HepG2 (cell line): Measurements from ENCODE around the gene AASS. TPM values are rescaled to one million over a fixed set of nuclear protein-coding genes. Genes with fewer than 3 reads are reported as not detected.
"Not testable (repeated sequence)": the region's sequence is repeated elsewhere in the genome, so short reads cannot be mapped to it uniquely, and the experiment has no call there.

ENCODE experiments used
- ATAC-seq: fragments of 200-7000 bp; cut with Tn5 transposase; 3 replicates; pipeline ENCODE4 v1.9.1; 2020; ENCODE audit warnings: mild to moderate bottlenecking, moderate library complexity
- BruUV-seq: library from RNA; stranded (reverse); fragments of 400-500 nt; replicated peaks from 2 replicates; lab custom pipeline; 2021; lab: Mats Ljungman, UMichigan
- CTCF ChIA-PET: fragments of 300-600 bp; formaldehyde crosslinking; extraction: SDS; loops from one replicate; lab custom pipeline; 2021; ENCODE audit warnings: low total read pairs, inconsistent platforms, low intra/inter-chr PET ratio; lab: Yijun Ruan, JAX
- POLR2A ChIA-PET: fragments of 350-600 bp; sonication (Branson Sonifier 250); formaldehyde crosslinking; loops from one replicate; lab custom pipeline; 2020; ENCODE audit warnings: antibody characterized with exemption, inconsistent platforms; lab: Yijun Ruan, JAX
- DNase-seq: peaks from one replicate; pipeline ENCODE4 v3.0.0-alpha.2; 2015; ENCODE audit warnings: low spot score
- FAIRE-seq: peaks from 3 replicates; lab custom pipeline; 2011; peaks lifted over from hg19 to GRCh38; lab: Jason Lieb, UNC
- H2AFZ ChIP-seq: one replicate; pipeline ENCODE4 v1.6.1; 2011; ENCODE audit warnings: low read length, inconsistent platforms
- H3K27ac ChIP-seq: fragments of 300-600 bp; 3 replicates; pipeline ENCODE4 v1.8.0; 2011; ENCODE audit warnings: mixed run types, mild to moderate bottlenecking, mixed read lengths, low read length, inconsistent platforms; ENCODE audit not compliant: insufficient read depth; ENCODE audit errors: extremely low read length
- H3K27me3 ChIP-seq, 2 experiments: fragments of 200-600 bp in 1 of 2; 2 replicates in 1 of 2; 3 replicates in 1 of 2; pipeline versions ENCODE4 v1.6.0 to v1.8.0; 2011; ENCODE audit warnings: low read length in 2 of 2, mild to moderate bottlenecking in 2 of 2, moderate library complexity in 2 of 2, inconsistent platforms in 1 of 2; ENCODE audit not compliant: insufficient read depth in 2 of 2, control insufficient read depth in 1 of 2
- H3K36me3 ChIP-seq, 2 experiments: fragments of 200-600 bp in 1 of 2; replicated peaks in 1 of 2; 2 replicates in 1 of 2; 3 replicates in 1 of 2; pipeline versions ENCODE4 v1.5.1 to v1.8.0; 2011; ENCODE audit warnings: low read length in 2 of 2, inconsistent platforms in 1 of 2; ENCODE audit not compliant: insufficient read depth in 2 of 2, control insufficient read depth in 1 of 2
- H3K4me1 ChIP-seq: 2 replicates; pipeline ENCODE4 v1.5.1; 2012; ENCODE audit warnings: low read length, inconsistent platforms; ENCODE audit not compliant: insufficient read depth
- H3K4me2 ChIP-seq: 2 replicates; pipeline ENCODE4 v1.6.0; 2011; ENCODE audit warnings: low read depth, low read length, inconsistent platforms
- H3K4me3 ChIP-seq, 3 experiments: fragments of 200-600 bp in 1 of 3; sonication (generic), shearing (Covaris generic) in 1 of 3; replicated peaks in 1 of 3; 2 replicates each; pipeline ENCODE4 v1.5.1; 2011 to 2016; ENCODE audit warnings: low read length in 3 of 3, inconsistent platforms in 2 of 3, low read depth in 2 of 3, mild to moderate bottlenecking in 2 of 3, control low read depth in 1 of 3, mixed read lengths in 1 of 3; ENCODE audit not compliant: insufficient read depth in 1 of 3
- H3K79me2 ChIP-seq: one replicate; pipeline ENCODE4 v1.6.1; 2011; ENCODE audit warnings: low read length, inconsistent platforms; ENCODE audit not compliant: insufficient read depth
- H3K9ac ChIP-seq: 2 replicates; pipeline ENCODE4 v1.6.0; 2011; ENCODE audit warnings: mild to moderate bottlenecking, low read depth, low read length, inconsistent platforms; ENCODE audit not compliant: insufficient read depth
- H3K9me3 ChIP-seq: 2 replicates; pipeline ENCODE4 v1.5.1; 2012; ENCODE audit warnings: mild to moderate bottlenecking, low read length
- H4K20me1 ChIP-seq: 2 replicates; pipeline ENCODE4 v1.6.0; 2011; ENCODE audit warnings: inconsistent platforms, mild to moderate bottlenecking, low read length, moderate library complexity; ENCODE audit not compliant: insufficient read depth
- CBFB ChIP-seq: sonication (generic); formaldehyde crosslinking; IDR thresholded peaks from 2 replicates; pipeline ENCODE4 v1.4.0; 2020; ENCODE audit warnings: missing genetic modification reagents
- E2F1 ChIP-seq: sonication (generic); formaldehyde crosslinking; IDR thresholded peaks from 2 replicates; pipeline ENCODE4 v1.5.0; 2020; ENCODE audit warnings: missing genetic modification reagents
- ELF4 ChIP-seq: sonication (generic); formaldehyde crosslinking; IDR thresholded peaks from 2 replicates; pipeline ENCODE4 v1.5.0; 2020; ENCODE audit warnings: missing genetic modification reagents, mild to moderate bottlenecking, moderate library complexity, borderline replicate concordance
- FOXM1 ChIP-seq: sonication (generic); formaldehyde crosslinking; IDR thresholded peaks from 2 replicates; pipeline ENCODE4 v1.5.0; 2020; ENCODE audit warnings: missing genetic modification reagents
- GLI4 ChIP-seq: sonication (generic); formaldehyde crosslinking; IDR thresholded peaks from 2 replicates; pipeline ENCODE4 v1.5.1; 2020; ENCODE audit warnings: missing genetic modification reagents, mild to moderate bottlenecking, moderate library complexity, borderline replicate concordance
- GRHL1 ChIP-seq: sonication (generic); formaldehyde crosslinking; conservative IDR thresholded peaks from 2 replicates; pipeline ENCODE4 v1.8.0; 2022; ENCODE audit warnings: missing genetic modification reagents
- MTA1 ChIP-seq: sonication (generic); formaldehyde crosslinking; IDR thresholded peaks from 2 replicates; pipeline ENCODE4 v1.4.0; 2020; ENCODE audit warnings: missing genetic modification reagents, mild to moderate bottlenecking, borderline replicate concordance
- NBN ChIP-seq: fragments of 450-650 bp; conservative IDR thresholded peaks from 2 replicates; pipeline ENCODE4 v1.6.1; 2017
- SYNCRIP ChIP-seq: fragments of 200-400 bp; formaldehyde crosslinking; IDR thresholded peaks from 2 replicates; pipeline ENCODE4 v1.6.1; 2018; ENCODE audit warnings: mild to moderate bottlenecking, low read depth, low read length; ENCODE audit not compliant: insufficient read depth
- U2AF2 ChIP-seq: fragments of 200-400 bp; formaldehyde crosslinking; IDR thresholded peaks from 2 replicates; pipeline ENCODE4 v1.6.1; 2017; ENCODE audit warnings: low read depth, mild to moderate bottlenecking, low read length
- ZNF143 ChIP-seq: sonication (generic); formaldehyde crosslinking; IDR thresholded peaks from 2 replicates; pipeline ENCODE4 v1.4.0; 2020; ENCODE audit warnings: missing genetic modification reagents
- ZNF557 ChIP-seq: sonication (generic); formaldehyde crosslinking; IDR thresholded peaks from 2 replicates; pipeline ENCODE4 v1.4.0; 2020; ENCODE audit warnings: missing genetic modification reagents
- ZNF652 ChIP-seq: IDR thresholded peaks from 2 replicates; pipeline ENCODE4 v1.6.1; 2016; ENCODE audit warnings: low read depth, borderline replicate concordance
- ZSCAN31 ChIP-seq: sonication (generic); formaldehyde crosslinking; IDR thresholded peaks from 2 replicates; pipeline ENCODE4 v1.5.0; 2020; ENCODE audit warnings: low read depth, mild to moderate bottlenecking, missing genetic modification reagents
- WGBS: methylation state at CpG from one replicate; pipeline ENCODE4 v1.1.6; 2017; ENCODE audit warnings: low lambda C conversion rate; 5-methylcytosine and 5-hydroxymethylcytosine counted together
- in situ Hi-C: cut with HindIII; loops from 2 replicates; pipeline ENCODE4 v1.10.0; 2017; ENCODE audit warnings: low pct_unique_long_range_greater_than_20kb; ENCODE audit not compliant: extremely low pct_ligation_motif_present
- intact Hi-C: fragments of 100-400 bp; cut with micrococcal nuclease; formaldehyde crosslinking; loops from one replicate; pipeline ENCODE4 v1.10.0; 2022; ENCODE audit not compliant: unreplicated experiment
- polyA plus RNA-seq, 8 experiments: library from polyadenylated mRNA; depleted of rRNA in 3 of 8; stranded (reverse) in 7 of 8; unstranded in 1 of 8; fragments of >200 nt; fragmentation: Illumina TruSeq in 4 of 8; extraction: Trizol in 4 of 8; gene quantifications; 2 replicates each; pipeline versions ENCODE4 v1.2.1 to v1.2.3, GENCODE V29; 2011 to 2016; ENCODE audit warnings: low read depth in 4 of 8, missing spikeins in 1 of 8, mixed read lengths in 1 of 8; ENCODE audit not compliant: insufficient read depth in 1 of 8
- total RNA-seq, 5 experiments: library from RNA; depleted of rRNA; stranded (reverse); fragments of >200 nt; fragmentation: Illumina TruSeq; extraction: Trizol; gene quantifications; 2 replicates each; pipeline ENCODE4 v1.2.3, GENCODE V29; 2016; ENCODE audit warnings: low read depth in 1 of 5
- TF ChIP-seq, protein P1 (sequence below): IDR thresholded peaks from 2 replicates; pipeline ENCODE4 v1.6.1; 2016
- TF ChIP-seq, protein P2 (sequence below): sonication (generic); formaldehyde crosslinking; IDR thresholded peaks from 2 replicates; pipeline ENCODE4 v1.8.0; 2022; ENCODE audit warnings: missing genetic modification reagents, low read depth, mild to moderate bottlenecking, borderline replicate concordance

The AASS gene
- total and polyA plus RNA-seq, 2 of the 13 experiments (the other 11 are each of a cell fraction or from before 2014, with no cell fraction given) = 11.6 to 43.9 TPM

GRCh38 chr7:122182081-122182480 is 38.0 kb upstream of the AASS start:
- FAIRE-seq = no peak
- Histone ChIP-seq H2AFZ (no peak overlapping the region), H3K9me3 (no peaks in the 10 kb centered on the region), H3K79me2 (no peaks in the 10 kb centered on the region), H3K9ac (no peak overlapping the region), H3K27ac (no peak overlapping the region), H3K27me3 (no peaks in the 10 kb centered on the region; a peak in 1 of 5 replicates), H3K4me1 (no peaks in the 10 kb centered on the region), H3K36me3 (no peaks in the 10 kb centered on the region), H3K4me3 (no peak overlapping the region), H3K4me2 (no peak overlapping the region), H4K20me1 (no peaks in the 10 kb centered on the region)
- 0% methylated on average over 1 of the region's 1 CpG for WGBS
- ChIA-PET POLR2A (no interaction called here), CTCF (no interaction called here)
- DNase-seq = no peak
- TF ChIP-seq GLI4 (CRISPR knock-in tag) (no peak), GRHL1 (CRISPR knock-in tag) (no peak), ELF4 (CRISPR knock-in tag) (no peak), SYNCRIP (no peak), ZNF557 (CRISPR knock-in tag) (no peak), ZNF143 (no peak), E2F1 (CRISPR knock-in tag) (no peak), U2AF2 (no peak), ZSCAN31 (no peak), FOXM1 (CRISPR knock-in tag) (no peak), MTA1 (CRISPR knock-in tag) (no peak), ZNF652 (CRISPR knock-in tag) (no peak), NBN (no peak), CBFB (CRISPR knock-in tag) (no peak)
- TF ChIP-seq, protein P1, sequence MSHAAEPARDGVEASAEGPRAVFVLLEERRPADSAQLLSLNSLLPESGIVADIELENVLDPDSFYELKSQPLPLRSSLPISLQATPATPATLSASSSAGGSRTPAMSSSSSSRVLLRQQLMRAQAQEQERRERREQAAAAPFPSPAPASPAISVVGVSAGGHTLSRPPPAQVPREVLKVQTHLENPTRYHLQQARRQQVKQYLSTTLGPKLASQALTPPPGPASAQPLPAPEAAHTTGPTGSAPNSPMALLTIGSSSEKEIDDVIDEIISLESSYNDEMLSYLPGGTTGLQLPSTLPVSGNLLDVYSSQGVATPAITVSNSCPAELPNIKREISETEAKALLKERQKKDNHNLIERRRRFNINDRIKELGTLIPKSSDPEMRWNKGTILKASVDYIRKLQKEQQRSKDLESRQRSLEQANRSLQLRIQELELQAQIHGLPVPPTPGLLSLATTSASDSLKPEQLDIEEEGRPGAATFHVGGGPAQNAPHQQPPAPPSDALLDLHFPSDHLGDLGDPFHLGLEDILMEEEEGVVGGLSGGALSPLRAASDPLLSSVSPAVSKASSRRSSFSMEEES (CRISPR knock-in tag) = no peak
- TF ChIP-seq, protein P2, sequence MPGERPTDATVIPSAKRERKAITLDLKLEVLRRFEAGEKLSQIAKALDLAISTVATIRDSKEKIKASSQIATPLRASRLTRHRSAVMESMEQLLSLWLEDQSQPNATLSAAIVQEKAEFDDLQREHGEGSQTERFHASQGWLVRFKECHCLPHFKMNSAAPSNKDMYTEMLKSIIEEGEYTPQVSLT = no peak
- intact Hi-C loops (no loop called here), in situ Hi-C loops (no loop called here)
- no peak for ATAC-seq
- BruUV-seq = no TSS peak

DNA sequence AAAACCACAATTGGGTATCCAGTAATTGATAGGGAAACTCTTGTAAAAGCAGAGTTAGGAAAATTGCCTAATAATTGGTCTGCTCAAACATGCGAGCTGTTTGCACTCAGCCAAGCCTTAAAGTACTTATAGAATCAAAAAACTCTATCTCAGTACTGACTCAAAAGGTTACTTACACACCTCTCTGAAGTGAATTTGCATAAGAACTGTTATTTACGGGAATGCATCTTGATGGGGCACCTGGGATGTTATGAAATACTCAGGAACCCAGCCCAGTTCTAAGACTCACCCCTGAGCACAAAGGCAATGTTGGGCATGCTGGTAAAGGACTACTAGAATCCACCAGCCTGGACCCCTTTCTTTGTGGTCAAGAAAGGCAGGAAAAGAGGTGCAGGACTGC is 28.1 kb upstream of the AASS start:
- FAIRE-seq, H3K4me1 ChIP-seq, POLR2A ChIA-PET, H4K20me1 ChIP-seq, H3K9me3 ChIP-seq, H3K79me2 ChIP-seq, H3K27me3 ChIP-seq, CTCF ChIA-PET, BruUV-seq, H3K36me3 ChIP-seq, intact Hi-C loops, H3K9ac ChIP-seq, ATAC-seq, in situ Hi-C loops, DNase-seq, H2AFZ ChIP-seq, H3K27ac ChIP-seq, H3K4me2 ChIP-seq, H3K4me3 ChIP-seq: not testable (repeated sequence)
- WGBS = 6% methylated on average over 1 of the region's 2 CpGs
